ENCODE results near the gene LARP4B. TPM values are rescaled to one million over a fixed set of nuclear protein-coding genes. Genes with fewer than 3 reads are reported as not detected.

Gene LARP4B
- total RNA-seq, 6 experiments from 2014 or later, result 81.5 to 88.1 (median 83.5) TPM

- H3K36me3 Mint-ChIP-seq (ENCODE audit: low read depth), result no peaks in the 10 kb centered on the region
- TF ChIP-seq CTCF (IDR thresholded peaks at IDR 0.05), result no peak
- DNase-seq, result no peak
- H3K27ac Mint-ChIP-seq, result no peak overlapping the region
- H3K4me1 Mint-ChIP-seq (ENCODE audit: low read depth), result peaks cover 17% of the 10 kb centered on the region
- H3K27me3 Mint-ChIP-seq (ENCODE audit: insufficient read depth), result peaks cover 1% of the 10 kb centered on the region
- H3K4me3 Mint-ChIP-seq, result no peak overlapping the region
- H3K9me3 Mint-ChIP-seq, result no peaks in the 10 kb centered on the region
Observed at GRCh38 chr10:969473-970150, 38.1 kb upstream of the LARP4B start.

- Mint-ChIP-seq H3K27ac (no peak overlapping the region), H3K9me3 (no peaks in the 10 kb centered on the region), H3K36me3 (ENCODE audit: low read depth) (no peaks in the 10 kb centered on the region), H3K27me3 (ENCODE audit: insufficient read depth) (peaks cover 1% of the 10 kb centered on the region), H3K4me3 (no peak overlapping the region), H3K4me1 (ENCODE audit: low read depth) (peaks cover 17% of the 10 kb centered on the region)
- no peak for DNase-seq
- no peak for TF ChIP-seq CTCF (IDR thresholded peaks at IDR 0.05)
Observed at GRCh38 chr10:968546-969199, 37.2 kb upstream of the LARP4B start.

- Mint-ChIP-seq H3K9me3 (no peaks in the 10 kb centered on the region), H3K27ac (no peak overlapping the region), H3K4me1 (ENCODE audit: low read depth) (peaks cover 17% of the 10 kb centered on the region), H3K27me3 (ENCODE audit: insufficient read depth) (peaks cover 1% of the 10 kb centered on the region), H3K36me3 (ENCODE audit: low read depth) (no peaks in the 10 kb centered on the region), H3K4me3 (no peak overlapping the region)
- no peak for TF ChIP-seq CTCF (IDR thresholded peaks at IDR 0.05)
- DNase-seq, result no peak
Observed at GRCh38 chr10:966466-967235, 35.1 kb upstream of the LARP4B start.

- H3K4me1 Mint-ChIP-seq (ENCODE audit: low read depth), result peaks cover 2% of the 10 kb centered on the region; the same call in 1 of the 2 replicates
- H3K36me3 Mint-ChIP-seq (ENCODE audit: low read depth), result no peaks in the 10 kb centered on the region
- peaks cover 5% of the 10 kb centered on the region for H3K27me3 Mint-ChIP-seq (ENCODE audit: insufficient read depth)
- no peak for TF ChIP-seq CTCF (IDR thresholded peaks at IDR 0.05)
- no peak overlapping the region for H3K27ac Mint-ChIP-seq
- no peak for DNase-seq
- no peaks in the 10 kb centered on the region for H3K9me3 Mint-ChIP-seq
- no peak overlapping the region for H3K4me3 Mint-ChIP-seq
Observed at GRCh38 chr10:964988-965417, 33.5 kb upstream of the LARP4B start.

- H3K4me1 Mint-ChIP-seq (ENCODE audit: low read depth), result no peaks in the 10 kb centered on the region
- H3K9me3 Mint-ChIP-seq, result no peaks in the 10 kb centered on the region
- TF ChIP-seq CTCF (IDR thresholded peaks at IDR 0.05), result no peak
- DNase-seq, result no peak
- H3K36me3 Mint-ChIP-seq (ENCODE audit: low read depth), result no peaks in the 10 kb centered on the region
- H3K27ac Mint-ChIP-seq, result no peak overlapping the region
- H3K4me3 Mint-ChIP-seq, result no peak overlapping the region
- H3K27me3 Mint-ChIP-seq (ENCODE audit: insufficient read depth), result peaks cover 5% of the 10 kb centered on the region
Observed at GRCh38 chr10:964321-964987, 32.9 kb upstream of the LARP4B start.
